HG02885 (cell line): Measurements from ENCODE around the gene GOT1.

Source experiments
- ATAC-seq: cut with Tn5 transposase; IDR thresholded peaks from one replicate; pipeline ENCODE4 v1.9.1; 2021; ENCODE audit warnings: mild to moderate bottlenecking; ENCODE audit not compliant: unreplicated experiment, poor library complexity

GOT1 gene

GRCh38 chr10:99430451-99431189, at the start of gene GOT1:
Gene GOT1 (minus strand): TSS chr10:99430624. CDS start chr10:99430565, 59 bp downstream.
- ATAC-seq, result peak; percentile 97

- no peak for ATAC-seq
These were observed 39.9 kb upstream of the GOT1 start for GRCh38 chr10:99470327-99470726.

GRCh38 chr10:99467236-99467999, 37.0 kb upstream of the GOT1 start:
- no peak for ATAC-seq

GRCh38 chr10:99466632-99467223, 36.3 kb upstream of the GOT1 start:
- no peak for ATAC-seq

- no peak for ATAC-seq
These were observed 30.8 kb upstream of the GOT1 start for GRCh38 chr10:99461230-99461629.

GRCh38 chr10:99460070-99460469, 29.6 kb upstream of the GOT1 start:
- no peak for ATAC-seq

GRCh38 chr10:99459217-99459616, 28.8 kb upstream of the GOT1 start:
- ATAC-seq, result no peak

- no peak for ATAC-seq
These were observed 27.4 kb upstream of the GOT1 start for GRCh38 chr10:99457813-99458212.

- ATAC-seq, result no peak
These were observed 26.5 kb upstream of the GOT1 start for GRCh38 chr10:99456931-99457288.

GRCh38 chr10:99456207-99456930, 25.9 kb upstream of the GOT1 start:
- no peak for ATAC-seq

GRCh38 chr10:99451981-99452380, 21.6 kb upstream of the GOT1 start:
- no peak for ATAC-seq

- ATAC-seq, result no peak
These were observed 21.0 kb upstream of the GOT1 start for GRCh38 chr10:99451499-99451788.

GRCh38 chr10:99450624-99451498, 20.4 kb upstream of the GOT1 start:
- ATAC-seq, result no peak

GRCh38 chr10:99450156-99450555, 19.7 kb upstream of the GOT1 start:
- no peak for ATAC-seq

- ATAC-seq, result no peak
These were observed 18.6 kb upstream of the GOT1 start for GRCh38 chr10:99449023-99449422.

- ATAC-seq, result no peak
These were observed 14.1 kb upstream of the GOT1 start for GRCh38 chr10:99444383-99445045.

- ATAC-seq, result no peak
These were observed 13.1 kb upstream of the GOT1 start for GRCh38 chr10:99443500-99443899.

- ATAC-seq, result no peak
These were observed 12.0 kb upstream of the GOT1 start for GRCh38 chr10:99442394-99442793.

- no peak for ATAC-seq
These were observed 8.5 kb upstream of the GOT1 start for GRCh38 chr10:99438890-99439289.
